OCI-LY7 (cell line): ENCODE measurements around the gene FLNB. TPM values are rescaled to one million over a fixed set of nuclear protein-coding genes. Genes with fewer than 3 reads are reported as not detected.

Source experiments
- BruUV-seq: library from RNA; stranded (reverse); fragments of 400-500 nt; replicated peaks from 2 replicates; lab custom pipeline; 2021; lab: Mats Ljungman, UMichigan
- CTCF ChIA-PET: fragments of 300-600 bp; sonication (Branson Sonifier 250); formaldehyde crosslinking; loops from one replicate; lab custom pipeline; 2022; ENCODE audit warnings: antibody characterized with exemption; ENCODE audit not compliant: unreplicated experiment; lab: Charles Lee
- POLR2A ChIA-PET: fragments of 300-600 bp; sonication (Branson Sonifier 250); formaldehyde crosslinking; loops from one replicate; lab custom pipeline; 2022; ENCODE audit warnings: antibody characterized with exemption; lab: Charles Lee
- DNase-seq: peaks from one replicate; pipeline ENCODE4 v3.0.0-alpha.2; 2015; ENCODE audit warnings: low spot score
- H2AFZ ChIP-seq: fragments of 200-600 bp; sonication (generic), shearing (Covaris generic); 2 replicates; pipeline ENCODE4 v1.6.1; 2014; ENCODE audit warnings: mild to moderate bottlenecking, antibody characterized with exemption, low read length, moderate library complexity
- H3K27ac ChIP-seq: fragments of 200-600 bp; sonication (generic); 2 replicates; pipeline ENCODE4 v1.5.1; 2014; ENCODE audit warnings: mixed run types, low read depth, mild to moderate bottlenecking, moderate library complexity, low read length, inconsistent platforms; ENCODE audit not compliant: poor library complexity, severe bottlenecking
- H3K36me3 ChIP-seq: fragments of 200-600 bp; sonication (generic); 2 replicates; pipeline ENCODE4 v1.6.1; 2014; ENCODE audit warnings: mild to moderate bottlenecking, antibody characterized with exemption, low read length, moderate library complexity, mixed read lengths; ENCODE audit not compliant: insufficient read depth
- H3K4me1 ChIP-seq: fragments of 200-600 bp; sonication (generic); 2 replicates; pipeline ENCODE4 v1.5.1; 2014; ENCODE audit warnings: mild to moderate bottlenecking, low read length; ENCODE audit not compliant: insufficient read depth, poor library complexity, severe bottlenecking
- H3K4me2 ChIP-seq: fragments of 200-600 bp; sonication (generic); 2 replicates; pipeline ENCODE4 v1.6.1; 2014; ENCODE audit warnings: mild to moderate bottlenecking, low read length
- H3K4me3 ChIP-seq: fragments of 200-600 bp; sonication (generic); 2 replicates; pipeline ENCODE4 v1.5.1; 2014; ENCODE audit warnings: mild to moderate bottlenecking, low read depth, low read length; ENCODE audit not compliant: poor library complexity, severe bottlenecking
- H3K79me2 ChIP-seq: fragments of 200-600 bp; sonication (generic); 2 replicates; pipeline ENCODE4 v1.6.1; 2016; ENCODE audit warnings: low read depth, mild to moderate bottlenecking, low read length, moderate library complexity, mixed read lengths; ENCODE audit not compliant: insufficient read depth
- H3K9me2 ChIP-seq: fragments of 200-600 bp; sonication (generic); 2 replicates; pipeline ENCODE4 v1.6.1; 2016; ENCODE audit warnings: mild to moderate bottlenecking, low read length, mixed read lengths; ENCODE audit not compliant: insufficient read depth
- H3K9me3 ChIP-seq: fragments of 200-600 bp; sonication (generic); 2 replicates; pipeline ENCODE4 v1.6.1; 2014; ENCODE audit warnings: mild to moderate bottlenecking, mixed run types, low read length, mixed read lengths
- H4K20me1 ChIP-seq: fragments of 200-600 bp; sonication (generic); 2 replicates; pipeline ENCODE4 v1.6.1; 2014; ENCODE audit warnings: mild to moderate bottlenecking, antibody characterized with exemption, low read length, moderate library complexity, mixed read lengths; ENCODE audit not compliant: insufficient read depth
- EZH2phosphoT487 ChIP-seq: fragments of 200-600 bp; sonication (generic); IDR thresholded peaks from 2 replicates; pipeline ENCODE4 v1.6.1; 2018; ENCODE audit warnings: low read depth, borderline replicate concordance, mild to moderate bottlenecking, mixed run types, antibody characterized with exemption, low read length, moderate library complexity, mixed read lengths
- intact Hi-C: fragments of 100-400 bp; cut with micrococcal nuclease; formaldehyde crosslinking; loops from one replicate; pipeline ENCODE4 v1.10.0; 2022; ENCODE audit not compliant: unreplicated experiment
- total RNA-seq, 2 experiments: library from RNA; depleted of rRNA in 1 of 2; stranded (reverse); fragments of >200 nt in 1 of 2; shearing (Covaris generic) in 1 of 2; gene quantifications; 2 replicates each; pipeline ENCODE4 v1.2.3, GENCODE V29; 2014 to 2022
- TF ChIP-seq, protein P1 (sequence below): fragments of 200-600 bp; sonication (generic); conservative IDR thresholded peaks from 2 replicates; pipeline ENCODE4 v1.5.1; 2014; ENCODE audit warnings: mild to moderate bottlenecking, antibody characterized with exemption, low read length, moderate library complexity, mixed read lengths

Gene FLNB
- total RNA-seq, 2 experiments from 2014 or later: 29.9 to 39.1 TPM

DNA sequence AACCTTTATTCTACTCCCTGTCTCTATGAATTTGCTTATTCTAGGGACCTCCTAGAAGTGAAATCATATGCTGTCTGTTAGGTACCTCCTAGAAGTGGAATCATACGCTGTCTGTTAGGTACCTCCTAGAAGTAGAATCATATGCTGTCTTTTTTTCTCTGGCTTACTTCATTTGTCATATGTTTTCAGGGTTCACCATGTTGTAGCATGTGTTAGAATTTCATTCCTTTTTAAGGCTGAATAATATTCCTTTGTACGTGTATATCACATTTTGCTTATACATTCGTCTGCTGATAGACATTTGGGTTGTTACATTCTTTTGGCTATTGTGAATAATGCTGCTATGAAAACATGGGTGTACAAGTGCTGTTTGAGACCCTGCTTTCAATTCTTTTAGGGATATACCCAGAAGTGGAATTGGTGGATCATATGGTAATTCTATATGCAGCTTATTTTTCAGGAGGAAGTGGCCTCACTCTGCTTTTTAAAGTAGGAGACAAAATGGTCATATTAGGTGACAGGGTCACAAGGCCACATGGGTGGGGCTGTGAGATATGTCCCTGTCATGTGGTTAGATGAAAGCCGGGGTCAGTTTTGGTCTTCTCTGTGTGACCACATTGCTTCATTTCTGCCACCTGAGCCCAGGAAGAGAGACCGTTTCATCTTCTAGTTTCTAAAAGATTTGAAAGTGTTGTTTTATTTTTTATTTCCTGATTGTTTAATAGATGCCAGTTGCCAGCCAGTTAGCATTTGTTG, 76.7 kb downstream of the FLNB start:
- Histone ChIP-seq H3K27ac (no peak overlapping the region), H3K79me2 (no peaks in the 10 kb centered on the region), H3K9me2 (no peaks in the 10 kb centered on the region), H2AFZ (no peak overlapping the region), H4K20me1 (no peaks in the 10 kb centered on the region), H3K9me3 (no peaks in the 10 kb centered on the region), H3K4me1 (no peaks in the 10 kb centered on the region), H3K4me3 (no peak overlapping the region), H3K36me3 (peaks cover 3% of the 10 kb centered on the region; the same call in 1 of the 2 replicates), H3K4me2 (no peak overlapping the region)
- TF ChIP-seq, protein P1, sequence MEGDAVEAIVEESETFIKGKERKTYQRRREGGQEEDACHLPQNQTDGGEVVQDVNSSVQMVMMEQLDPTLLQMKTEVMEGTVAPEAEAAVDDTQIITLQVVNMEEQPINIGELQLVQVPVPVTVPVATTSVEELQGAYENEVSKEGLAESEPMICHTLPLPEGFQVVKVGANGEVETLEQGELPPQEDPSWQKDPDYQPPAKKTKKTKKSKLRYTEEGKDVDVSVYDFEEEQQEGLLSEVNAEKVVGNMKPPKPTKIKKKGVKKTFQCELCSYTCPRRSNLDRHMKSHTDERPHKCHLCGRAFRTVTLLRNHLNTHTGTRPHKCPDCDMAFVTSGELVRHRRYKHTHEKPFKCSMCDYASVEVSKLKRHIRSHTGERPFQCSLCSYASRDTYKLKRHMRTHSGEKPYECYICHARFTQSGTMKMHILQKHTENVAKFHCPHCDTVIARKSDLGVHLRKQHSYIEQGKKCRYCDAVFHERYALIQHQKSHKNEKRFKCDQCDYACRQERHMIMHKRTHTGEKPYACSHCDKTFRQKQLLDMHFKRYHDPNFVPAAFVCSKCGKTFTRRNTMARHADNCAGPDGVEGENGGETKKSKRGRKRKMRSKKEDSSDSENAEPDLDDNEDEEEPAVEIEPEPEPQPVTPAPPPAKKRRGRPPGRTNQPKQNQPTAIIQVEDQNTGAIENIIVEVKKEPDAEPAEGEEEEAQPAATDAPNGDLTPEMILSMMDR: no peak
- no peak for TF ChIP-seq EZH2phosphoT487
- intact Hi-C loops: no loop called here
- DNase-seq: no peak
- POLR2A ChIA-PET: interaction anchor here (1.3 kb wide), 1 partner anchor 10 kb away, joined by 3 read pairs; no protein-coding TSS in a partner anchor
- no TSS peak for BruUV-seq
- CTCF ChIA-PET: no interaction called here

DNA sequence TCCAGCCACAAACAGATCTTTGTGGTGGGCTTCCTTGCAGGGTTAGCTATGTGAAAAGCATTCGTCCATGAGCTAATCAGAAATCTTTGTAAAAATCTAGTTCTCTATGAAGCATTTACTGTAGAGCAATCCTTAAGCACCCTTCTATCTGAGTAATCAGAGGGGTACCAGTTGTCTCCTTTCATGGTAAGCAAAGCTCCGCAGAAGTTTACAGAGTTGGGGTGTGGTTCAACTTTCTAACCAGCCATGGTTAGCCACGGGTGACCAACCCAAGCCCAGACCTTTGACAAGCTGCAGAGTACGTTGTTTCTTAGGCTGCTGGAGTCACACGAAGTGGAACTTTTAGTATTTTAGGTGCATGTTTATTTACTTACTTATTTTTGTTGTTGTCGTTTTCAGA, 77.4 kb downstream of the FLNB start:
- H2AFZ ChIP-seq: no peak overlapping the region
- no peak overlapping the region for H3K4me3 ChIP-seq
- intact Hi-C loops: no loop called here
- no peaks in the 10 kb centered on the region for H3K79me2 ChIP-seq
- H3K36me3 ChIP-seq: no peaks in the 10 kb centered on the region
- no peaks in the 10 kb centered on the region for H3K9me3 ChIP-seq
- no peak overlapping the region for H3K27ac ChIP-seq
- H3K9me2 ChIP-seq: no peaks in the 10 kb centered on the region
- H3K4me1 ChIP-seq: no peaks in the 10 kb centered on the region
- no peak overlapping the region for H3K4me2 ChIP-seq
- ChIA-PET CTCF (no interaction called here), POLR2A (interaction anchor here (1.3 kb wide), 1 partner anchor 9 kb away, joined by 3 read pairs; no protein-coding TSS in a partner anchor)
- TF ChIP-seq, protein P1: no peak
- TF ChIP-seq EZH2phosphoT487: no peak
- H4K20me1 ChIP-seq: no peaks in the 10 kb centered on the region
- BruUV-seq: no TSS peak
- DNase-seq: no peak

DNA sequence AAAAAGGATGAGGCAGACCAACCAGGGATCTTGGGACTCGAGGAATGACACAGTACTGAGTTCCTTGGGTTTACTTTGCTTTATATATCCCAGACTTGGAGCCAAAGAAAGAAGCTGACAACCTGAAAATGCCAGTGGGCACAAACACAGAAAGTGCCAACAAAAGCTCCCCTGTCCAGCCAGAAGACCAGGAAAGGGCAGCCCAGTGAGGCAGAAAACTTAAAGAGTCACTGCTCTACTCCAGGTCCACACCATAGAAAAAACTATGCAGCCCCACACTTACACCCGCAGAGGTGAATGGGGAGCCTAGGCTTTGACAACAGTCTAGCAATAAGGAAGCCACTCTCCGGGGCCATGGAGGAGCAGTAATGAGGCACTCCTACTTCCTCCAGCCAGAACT, 80.3 kb downstream of the FLNB start:
- H3K27ac ChIP-seq: no peak overlapping the region
- BruUV-seq: no TSS peak
- intact Hi-C loops: no loop called here
- ChIA-PET POLR2A (interaction anchor here (0.7 kb wide), 1 partner anchor 25 kb away, joined by 4 read pairs; no protein-coding TSS in a partner anchor), CTCF (no interaction called here)
- H3K4me2 ChIP-seq: no peak overlapping the region
- H3K36me3 ChIP-seq: no peaks in the 10 kb centered on the region
- no peaks in the 10 kb centered on the region for H3K9me2 ChIP-seq
- H3K4me1 ChIP-seq: no peaks in the 10 kb centered on the region
- no peak for TF ChIP-seq EZH2phosphoT487
- TF ChIP-seq, protein P1: no peak
- H3K79me2 ChIP-seq: no peaks in the 10 kb centered on the region
- H4K20me1 ChIP-seq: no peaks in the 10 kb centered on the region
- no peaks in the 10 kb centered on the region for H3K9me3 ChIP-seq
- DNase-seq: no peak
- H2AFZ ChIP-seq: no peak overlapping the region
- H3K4me3 ChIP-seq: no peak overlapping the region
